HEK293 (cell line): ENCODE measurements around the gene TRAF3.

Source experiments
- BCL6B ChIP-seq: fragments of 450-650 bp; formaldehyde crosslinking; IDR thresholded peaks from 2 replicates; pipeline ENCODE4 v1.5.1; 2017; ENCODE audit warnings: missing biosample characterization, missing genetic modification characterization
- CTCF ChIP-seq: fragments of 450-650 bp; formaldehyde crosslinking; IDR thresholded peaks from 2 replicates; pipeline ENCODE4 v1.5.1; 2016; ENCODE audit warnings: missing biosample characterization, missing genetic modification characterization
- HOXD13 ChIP-seq: sonication (generic); formaldehyde crosslinking; IDR thresholded peaks from 2 replicates; pipeline ENCODE4 v1.8.0; 2022; ENCODE audit warnings: missing genetic modification reagents, borderline replicate concordance
- SALL2 ChIP-seq: fragments of 450-650 bp; formaldehyde crosslinking; IDR thresholded peaks from 2 replicates; pipeline ENCODE4 v1.5.0; 2017; ENCODE audit warnings: missing biosample characterization, mild to moderate bottlenecking, missing genetic modification characterization, borderline replicate concordance
- SETDB1 ChIP-seq: IDR thresholded peaks from one replicate; pipeline ENCODE4 v1.6.1; 2017; ENCODE audit warnings: mild to moderate bottlenecking, low read length, moderate library complexity, mixed read lengths; ENCODE audit not compliant: insufficient read length
- ZBTB1 ChIP-seq: fragments of 450-650 bp; formaldehyde crosslinking; IDR thresholded peaks from 2 replicates; pipeline ENCODE4 v1.5.1; 2016; ENCODE audit warnings: missing biosample characterization, missing genetic modification characterization
- ZBTB7A ChIP-seq: fragments of 450-650 bp; formaldehyde crosslinking; IDR thresholded peaks from 2 replicates; pipeline ENCODE4 v1.5.1; 2016; ENCODE audit warnings: low read depth, missing biosample characterization, missing genetic modification characterization
- ZNF121 ChIP-seq: fragments of 450-650 bp; formaldehyde crosslinking; IDR thresholded peaks from 2 replicates; pipeline ENCODE4 v1.5.1; 2016; ENCODE audit warnings: missing biosample characterization, missing genetic modification characterization
- ZNF24 ChIP-seq: fragments of 450-650 bp; formaldehyde crosslinking; IDR thresholded peaks from 2 replicates; pipeline ENCODE4 v1.5.1; 2016; ENCODE audit warnings: missing biosample characterization, missing genetic modification characterization
- ZNF274 ChIP-seq, 2 experiments: fragments of 200-500 bp in 1 of 2; fragments of 450-650 bp in 1 of 2; sonication (Bioruptor generic) in 1 of 2; formaldehyde crosslinking in 1 of 2; IDR thresholded peaks; 2 replicates each; pipeline versions ENCODE4 v1.5.1 to v1.6.1; 2014 to 2016; ENCODE audit warnings: borderline replicate concordance in 1 of 2, inconsistent platforms in 1 of 2, low read length in 1 of 2, missing biosample characterization in 1 of 2, missing genetic modification characterization in 1 of 2
- ZNF335 ChIP-seq: fragments of 450-650 bp; formaldehyde crosslinking; conservative IDR thresholded peaks from 2 replicates; pipeline ENCODE4 v1.5.1; 2016; ENCODE audit warnings: missing biosample characterization, missing genetic modification characterization
- ZNF341 ChIP-seq: fragments of 450-650 bp; formaldehyde crosslinking; IDR thresholded peaks from 2 replicates; pipeline ENCODE4; 2016; ENCODE audit warnings: low read depth, missing biosample characterization, missing genetic modification characterization
- ZNF529 ChIP-seq: fragments of 450-650 bp; formaldehyde crosslinking; IDR thresholded peaks from 2 replicates; pipeline ENCODE4 v1.5.1; 2017; ENCODE audit warnings: missing genetic modification characterization, missing biosample characterization; ENCODE audit not compliant: insufficient replicate concordance

GRCh38 chr14:102917056-102917385 lies 139.8 kb downstream of the TRAF3 start:
- TF ChIP-seq ZNF335 (tag by site-specific recombination): no peak
- no peak for TF ChIP-seq CTCF (tag by site-specific recombination)
- no peak for TF ChIP-seq ZNF341 (tag by site-specific recombination)
- TF ChIP-seq BCL6B (tag by site-specific recombination): no peak
- no peak for TF ChIP-seq ZNF24 (tag by site-specific recombination)
- TF ChIP-seq ZNF274 (IDR thresholded peaks at IDR 0.05; ENCODE audit: low read length): no peak
- TF ChIP-seq ZNF274 (tag by site-specific recombination; IDR thresholded peaks at IDR 0.05; ENCODE audit: borderline replicate concordance): no peak
- no peak for TF ChIP-seq SETDB1
- TF ChIP-seq HOXD13 (CRISPR knock-in tag): no peak
- TF ChIP-seq ZBTB7A (tag by site-specific recombination): no peak
- TF ChIP-seq ZBTB1: no peak
- TF ChIP-seq ZNF529: no peak
- no peak for TF ChIP-seq ZNF121 (tag by site-specific recombination)
- no peak for TF ChIP-seq SALL2
